Gastrocnemius medialis (tissue), 4 donors: ENCODE data around the gene GPR6. TPM values are rescaled to one million over a fixed set of nuclear protein-coding genes. Genes with fewer than 3 reads are reported as not detected.

Experiments used
- ATAC-seq, 2 donors: fragments of 150-250 bp; one replicate each; pipeline ENCODE4 v1.9.1; 2016
- DNase-seq, 2 donors: peaks; one replicate each; pipeline ENCODE4 v3.0.0-alpha.2; 2019
- H3K27ac ChIP-seq, 4 donors: fragments of 200-600 bp; sonication (generic); 1 replicate in 1 of 4; 2 replicates in 3 of 4; pipeline ENCODE4 v1.5.1; 2016 to 2018; ENCODE audit warnings: mild to moderate bottlenecking in 2 of 4, moderate library complexity in 1 of 4
- H3K27me3 ChIP-seq, 3 donors: fragments of 200-600 bp; sonication (generic) in 2 of 3; 1 replicate in 1 of 3; 2 replicates in 2 of 3; pipeline versions ENCODE4 v1.5.1 to v1.6.0; 2016 to 2019; ENCODE audit warnings: mild to moderate bottlenecking in 1 of 3, moderate library complexity in 1 of 3
- H3K36me3 ChIP-seq, 2 donors: fragments of 200-600 bp; sonication (generic) in 1 of 2; one replicate each; pipeline ENCODE4 v1.5.1; 2017 to 2018
- H3K4me1 ChIP-seq, 2 donors: fragments of 200-600 bp; sonication (generic) in 1 of 2; one replicate each; pipeline ENCODE4 v1.5.1; 2016 to 2017; ENCODE audit warnings: mild to moderate bottlenecking in 2 of 2
- H3K4me3 ChIP-seq, 4 donors: fragments of 200-600 bp; sonication (generic) in 3 of 4; 1 replicate in 1 of 4; 2 replicates in 3 of 4; pipeline ENCODE4 v1.5.1; 2016 to 2019; ENCODE audit warnings: mild to moderate bottlenecking in 2 of 4
- H3K9me3 ChIP-seq, 3 donors: fragments of 200-600 bp; sonication (generic) in 2 of 3; 1 replicate in 1 of 3; 2 replicates in 2 of 3; pipeline ENCODE4 v1.5.1; 2016 to 2019
- POLR2A ChIP-seq, 2 donors: fragments of 450-650 bp; IDR thresholded peaks; one replicate each; pipeline ENCODE4 v1.6.1; 2017; ENCODE audit warnings: antibody characterized with exemption in 2 of 2, mild to moderate bottlenecking in 2 of 2, moderate library complexity in 2 of 2
- in situ Hi-C, 4 donors: fragments of 200-750 bp; cut with MboI; loops; one replicate each; pipeline versions ENCODE4 v1.15.0 to v1.8.0; 2017; ENCODE audit warnings: low sequenced_read_pairs in 4 of 4
- intact Hi-C: fragments of 100-400 bp; cut with DNase I; formaldehyde crosslinking; loops from one replicate; pipeline ENCODE4 v1.15.1; 2023; ENCODE audit warnings: low total_unique reads
- total RNA-seq, 4 donors: library from RNA; depleted of rRNA; stranded (reverse); fragments of >200 nt; gene quantifications; one replicate each; pipeline versions ENCODE4 v1.1.0 to v1.2.3, GENCODE V29; 2016
- TF ChIP-seq, protein P1 (sequence below), 5 experiments: fragments of 450-650 bp in 3 of 5; fragments of 200-600 bp in 2 of 5; sonication (generic) in 2 of 5; IDR thresholded peaks in 4 of 5; conservative IDR thresholded peaks in 1 of 5; 1 replicate in 4 of 5; 2 replicates in 1 of 5; pipeline ENCODE4 v1.5.1; 2016 to 2019; ENCODE audit warnings: antibody characterized with exemption in 5 of 5, mild to moderate bottlenecking in 3 of 5, moderate library complexity in 3 of 5

GPR6 gene
- total RNA-seq, 4 donors from 2014 or later: not detected

DNA sequence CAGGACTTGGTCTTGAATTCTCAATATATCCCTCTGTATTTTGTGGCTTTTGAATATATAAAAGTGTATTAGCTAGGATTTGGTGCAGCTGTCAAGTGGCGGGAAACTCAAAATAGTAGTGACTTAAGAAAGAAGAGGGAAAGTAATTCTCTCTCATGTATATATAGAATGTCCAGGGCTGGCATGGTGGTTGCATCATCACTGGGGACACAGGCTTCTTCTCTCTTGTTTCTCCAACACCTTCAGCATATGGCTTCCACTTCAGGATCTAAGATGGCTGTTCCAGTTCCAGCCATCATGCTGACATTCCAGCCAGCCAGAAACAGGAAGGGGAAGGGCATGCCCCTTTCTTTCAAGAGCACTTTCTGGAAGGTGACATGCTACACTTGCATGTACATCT lies 11.8 kb upstream of the GPR6 start:
- DNase-seq (no peak), ATAC-seq (no peak)
- no peaks in the 10 kb centered on the region for H3K4me1 ChIP-seq
- no peaks in the 10 kb centered on the region for H3K9me3 ChIP-seq
- H3K27me3 ChIP-seq: no peaks in the 10 kb centered on the region
- H3K4me3 ChIP-seq: no peak overlapping the region
- intact Hi-C loops: no loop called here
- no peak overlapping the region for H3K27ac ChIP-seq
- in situ Hi-C loops: no loop called here
- no peak for TF ChIP-seq POLR2A (IDR thresholded peaks at IDR 0.05)
- TF ChIP-seq, protein P1, sequence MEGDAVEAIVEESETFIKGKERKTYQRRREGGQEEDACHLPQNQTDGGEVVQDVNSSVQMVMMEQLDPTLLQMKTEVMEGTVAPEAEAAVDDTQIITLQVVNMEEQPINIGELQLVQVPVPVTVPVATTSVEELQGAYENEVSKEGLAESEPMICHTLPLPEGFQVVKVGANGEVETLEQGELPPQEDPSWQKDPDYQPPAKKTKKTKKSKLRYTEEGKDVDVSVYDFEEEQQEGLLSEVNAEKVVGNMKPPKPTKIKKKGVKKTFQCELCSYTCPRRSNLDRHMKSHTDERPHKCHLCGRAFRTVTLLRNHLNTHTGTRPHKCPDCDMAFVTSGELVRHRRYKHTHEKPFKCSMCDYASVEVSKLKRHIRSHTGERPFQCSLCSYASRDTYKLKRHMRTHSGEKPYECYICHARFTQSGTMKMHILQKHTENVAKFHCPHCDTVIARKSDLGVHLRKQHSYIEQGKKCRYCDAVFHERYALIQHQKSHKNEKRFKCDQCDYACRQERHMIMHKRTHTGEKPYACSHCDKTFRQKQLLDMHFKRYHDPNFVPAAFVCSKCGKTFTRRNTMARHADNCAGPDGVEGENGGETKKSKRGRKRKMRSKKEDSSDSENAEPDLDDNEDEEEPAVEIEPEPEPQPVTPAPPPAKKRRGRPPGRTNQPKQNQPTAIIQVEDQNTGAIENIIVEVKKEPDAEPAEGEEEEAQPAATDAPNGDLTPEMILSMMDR (IDR thresholded peaks at IDR 0.05 in 4 of 5, conservative IDR thresholded peaks at IDR 0.05 in 1 of 5): no peak
- H3K36me3 ChIP-seq: no peaks in the 10 kb centered on the region

DNA sequence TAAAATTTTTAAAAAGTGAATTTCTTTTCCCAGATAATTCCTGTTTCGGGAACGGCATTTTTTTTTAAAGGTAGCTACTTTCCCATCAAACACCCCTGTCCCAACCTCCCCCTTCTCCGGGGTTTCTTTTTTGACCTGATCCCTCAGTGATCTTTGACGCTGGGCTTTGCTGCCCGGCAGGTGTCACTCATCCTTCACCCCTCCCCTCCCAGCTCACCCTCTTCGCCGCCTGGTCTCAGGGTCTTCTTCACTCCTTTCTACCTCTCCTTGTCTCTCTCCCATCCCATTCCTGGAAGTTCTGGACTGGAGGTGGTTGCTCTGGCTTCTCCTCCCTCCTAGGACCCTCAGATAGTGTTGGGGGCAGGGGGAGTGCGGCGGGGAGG lies 329 bp upstream of the GPR6 start:
- no peaks in the 10 kb centered on the region for H3K36me3 ChIP-seq
- TF ChIP-seq POLR2A (IDR thresholded peaks at IDR 0.05): no peak
- TF ChIP-seq, protein P1 (IDR thresholded peaks at IDR 0.05 in 4 of 5, conservative IDR thresholded peaks at IDR 0.05 in 1 of 5): no peak
- DNase-seq (no peak), ATAC-seq (no peak)
- no peak overlapping the region for H3K4me3 ChIP-seq
- no peaks in the 10 kb centered on the region for H3K9me3 ChIP-seq
- H3K27me3 ChIP-seq: peaks cover 22 to 33% (median 29%) of the 10 kb centered on the region in 3 donors
- in situ Hi-C loops: no loop called here
- intact Hi-C loops: no loop called here
- no peak overlapping the region for H3K27ac ChIP-seq
- H3K4me1 ChIP-seq: no peaks in the 10 kb centered on the region

DNA sequence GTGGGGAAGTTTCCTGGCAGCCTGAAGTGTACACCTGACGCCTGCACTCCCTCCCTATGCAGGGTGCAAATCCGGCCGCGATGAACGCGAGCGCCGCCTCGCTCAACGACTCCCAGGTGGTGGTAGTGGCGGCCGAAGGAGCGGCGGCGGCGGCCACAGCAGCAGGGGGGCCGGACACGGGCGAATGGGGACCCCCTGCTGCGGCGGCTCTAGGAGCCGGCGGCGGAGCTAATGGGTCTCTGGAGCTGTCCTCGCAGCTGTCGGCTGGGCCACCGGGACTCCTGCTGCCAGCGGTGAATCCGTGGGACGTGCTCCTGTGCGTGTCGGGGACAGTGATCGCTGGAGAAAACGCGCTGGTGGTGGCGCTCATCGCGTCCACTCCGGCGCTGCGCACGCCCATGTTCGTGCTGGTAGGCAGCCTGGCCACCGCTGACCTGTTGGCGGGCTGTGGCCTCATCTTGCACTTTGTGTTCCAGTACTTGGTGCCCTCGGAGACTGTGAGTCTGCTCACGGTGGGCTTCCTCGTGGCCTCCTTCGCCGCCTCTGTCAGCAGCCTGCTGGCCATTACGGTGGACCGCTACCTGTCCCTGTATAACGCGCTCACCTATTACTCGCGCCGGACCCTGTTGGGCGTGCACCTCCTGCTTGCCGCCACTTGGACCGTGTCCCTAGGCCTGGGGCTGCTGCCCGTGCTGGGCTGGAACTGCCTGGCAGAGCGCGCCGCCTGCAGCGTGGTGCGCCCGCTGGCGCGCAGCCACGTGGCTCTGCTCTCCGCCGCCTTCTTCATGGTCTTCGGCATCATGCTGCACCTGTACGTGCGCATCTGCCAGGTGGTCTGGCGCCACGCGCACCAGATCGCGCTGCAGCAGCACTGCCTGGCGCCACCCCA lies 1.2 kb downstream of the GPR6 start:
- H3K4me3 ChIP-seq: no peak overlapping the region
- no peaks in the 10 kb centered on the region for H3K9me3 ChIP-seq
- H3K36me3 ChIP-seq: no peaks in the 10 kb centered on the region
- no peaks in the 10 kb centered on the region for H3K4me1 ChIP-seq
- ATAC-seq: no peak
- no peak for TF ChIP-seq POLR2A (IDR thresholded peaks at IDR 0.05)
- TF ChIP-seq, protein P1 (IDR thresholded peaks at IDR 0.05 in 4 of 5, conservative IDR thresholded peaks at IDR 0.05 in 1 of 5): no peak
- peaks cover 22 to 33% (median 29%) of the 10 kb centered on the region in 3 donors for H3K27me3 ChIP-seq
- H3K27ac ChIP-seq: no peak overlapping the region
- DNase-seq: no peak
- intact Hi-C loops: no loop called here
- in situ Hi-C loops: no loop called here

DNA sequence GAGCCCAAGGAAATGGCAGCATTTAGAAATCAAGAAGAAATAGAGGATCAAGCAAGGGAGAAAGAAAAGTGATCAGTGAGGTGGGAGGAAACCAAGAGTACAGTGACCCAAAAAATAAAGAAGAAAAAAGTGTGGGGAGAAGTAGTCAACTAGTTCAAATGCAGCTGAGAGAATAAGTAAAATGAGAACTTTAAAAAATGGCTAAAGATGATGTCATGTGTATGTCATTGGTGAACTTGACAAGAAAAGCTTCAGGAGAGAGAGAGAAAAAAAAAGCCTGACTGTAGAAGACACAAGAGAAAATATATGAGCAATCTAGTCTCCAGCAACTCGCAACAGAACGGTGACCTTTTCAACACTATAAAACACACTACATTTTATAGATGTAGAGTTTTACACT lies 6.3 kb downstream of the GPR6 start:
- TF ChIP-seq POLR2A (IDR thresholded peaks at IDR 0.05): no peak
- TF ChIP-seq, protein P1 (IDR thresholded peaks at IDR 0.05 in 4 of 5, conservative IDR thresholded peaks at IDR 0.05 in 1 of 5): no peak

More for the DNA sequence above, 6.3 kb downstream of the GPR6 start:
- Histone ChIP-seq H3K36me3 (no peaks in the 10 kb centered on the region), H3K9me3 (no peaks in the 10 kb centered on the region), H3K27ac (no peak overlapping the region), H3K4me1 (no peaks in the 10 kb centered on the region), H3K27me3 (peaks cover 7 to 14% (median 7%) of the 10 kb centered on the region in 3 donors), H3K4me3 (no peak overlapping the region)
- DNase-seq: no peak
- no peak for ATAC-seq
- in situ Hi-C loops: no loop called here
- intact Hi-C loops: no loop called here
